Measurements from ENCODE around the gene EVC. TPM values are rescaled to one million over a fixed set of nuclear protein-coding genes. Genes with fewer than 3 reads are reported as not detected.

The EVC gene
- total RNA-seq, 1 experiment from 2014 or later, result 17.3 TPM

DNA sequence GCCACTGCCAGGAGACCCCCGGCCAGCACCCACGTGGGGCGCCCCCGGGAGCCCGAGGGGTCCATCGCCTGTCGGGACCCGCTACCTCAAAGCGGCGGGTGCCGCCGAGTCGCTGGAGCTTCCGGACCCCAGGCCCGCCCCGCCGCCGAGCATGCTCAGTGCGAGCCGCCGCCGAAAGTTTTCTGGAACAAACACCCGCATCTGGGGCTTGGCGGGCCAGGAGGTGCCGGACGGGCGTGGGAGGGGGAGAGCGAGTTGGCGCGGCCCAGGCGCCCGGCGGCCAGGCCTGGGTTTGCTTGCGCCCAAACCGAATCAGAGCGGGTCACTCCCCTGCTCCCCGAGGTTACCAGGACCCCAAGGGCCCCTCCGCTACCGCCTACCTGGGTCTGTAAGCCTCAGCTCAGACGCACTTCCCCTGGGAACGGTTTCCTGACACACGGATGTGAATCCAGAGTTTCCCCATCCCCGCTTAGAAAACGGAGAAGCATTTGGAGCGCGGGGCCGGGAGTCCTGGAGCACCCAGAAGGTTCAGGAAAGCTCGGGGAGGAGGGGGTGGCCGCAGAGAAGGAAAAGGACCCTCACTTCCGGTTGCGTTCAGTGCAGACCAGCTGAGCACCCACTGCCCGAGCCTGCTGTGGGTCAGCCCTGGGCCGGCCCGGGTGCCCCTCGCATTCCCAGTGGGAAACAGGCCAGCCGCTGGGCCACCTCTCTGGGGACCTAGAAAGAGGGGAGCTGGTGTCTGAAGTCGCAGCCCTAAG is 2.4 kb upstream of the EVC start, which contains the start of gene EVC2:
EVC2 (minus strand) TSS at position 111 of the 758 bp plus-strand sequence; CDS start at position 65, 46 bp downstream.
- DNase-seq (ENCODE audit: low spot score), result peak; percentile 67
- no peak for TF ChIP-seq EZH2 (IDR thresholded peaks at IDR 0.05; ENCODE audit: borderline replicate concordance, low read depth, low read length, poor library complexity, severe bottlenecking)
- TF ChIP-seq, protein P1, sequence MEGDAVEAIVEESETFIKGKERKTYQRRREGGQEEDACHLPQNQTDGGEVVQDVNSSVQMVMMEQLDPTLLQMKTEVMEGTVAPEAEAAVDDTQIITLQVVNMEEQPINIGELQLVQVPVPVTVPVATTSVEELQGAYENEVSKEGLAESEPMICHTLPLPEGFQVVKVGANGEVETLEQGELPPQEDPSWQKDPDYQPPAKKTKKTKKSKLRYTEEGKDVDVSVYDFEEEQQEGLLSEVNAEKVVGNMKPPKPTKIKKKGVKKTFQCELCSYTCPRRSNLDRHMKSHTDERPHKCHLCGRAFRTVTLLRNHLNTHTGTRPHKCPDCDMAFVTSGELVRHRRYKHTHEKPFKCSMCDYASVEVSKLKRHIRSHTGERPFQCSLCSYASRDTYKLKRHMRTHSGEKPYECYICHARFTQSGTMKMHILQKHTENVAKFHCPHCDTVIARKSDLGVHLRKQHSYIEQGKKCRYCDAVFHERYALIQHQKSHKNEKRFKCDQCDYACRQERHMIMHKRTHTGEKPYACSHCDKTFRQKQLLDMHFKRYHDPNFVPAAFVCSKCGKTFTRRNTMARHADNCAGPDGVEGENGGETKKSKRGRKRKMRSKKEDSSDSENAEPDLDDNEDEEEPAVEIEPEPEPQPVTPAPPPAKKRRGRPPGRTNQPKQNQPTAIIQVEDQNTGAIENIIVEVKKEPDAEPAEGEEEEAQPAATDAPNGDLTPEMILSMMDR (conservative IDR thresholded peaks at IDR 0.05; ENCODE audit: low read depth, low read length), result no peak
- H3K4me3 ChIP-seq (ENCODE audit: low read depth, low read length, poor library complexity, severe bottlenecking), result peak within 1 kb of the TSS; percentile 61
- POLR2A ChIA-PET (ENCODE audit: low non-redundant PET), result no interaction called here
- peak within 1 kb of the TSS; percentile 69 for H3K27ac ChIP-seq (ENCODE audit: low read depth, low read length, poor library complexity, severe bottlenecking)
- H3K27me3 ChIP-seq (replicated peaks; ENCODE audit: insufficient read depth, low read depth, low read length, poor library complexity), result no peaks in the 10 kb centered on the region
- CTCF ChIA-PET, result interaction anchor here (0.5 kb wide), 2 partner anchors 272 to 667 kb away, joined by 3 to 6 read pairs; no protein-coding TSS in a partner anchor
- intact Hi-C loops (cut with micrococcal nuclease; ENCODE audit: unreplicated experiment), result no loop called here
- H3K4me1 ChIP-seq (ENCODE audit: insufficient read depth, low read length, poor library complexity, severe bottlenecking), result peaks cover 30% of the 10 kb centered on the region
- no TSS peak for BruUV-seq (replicated peaks)
- H3K9me3 ChIP-seq (ENCODE audit: low read depth, low read length, poor library complexity, severe bottlenecking), result no peaks in the 10 kb centered on the region
- no peaks in the 10 kb centered on the region for H3K36me3 ChIP-seq (ENCODE audit: insufficient read depth, low read length, poor library complexity, severe bottlenecking)

DNA sequence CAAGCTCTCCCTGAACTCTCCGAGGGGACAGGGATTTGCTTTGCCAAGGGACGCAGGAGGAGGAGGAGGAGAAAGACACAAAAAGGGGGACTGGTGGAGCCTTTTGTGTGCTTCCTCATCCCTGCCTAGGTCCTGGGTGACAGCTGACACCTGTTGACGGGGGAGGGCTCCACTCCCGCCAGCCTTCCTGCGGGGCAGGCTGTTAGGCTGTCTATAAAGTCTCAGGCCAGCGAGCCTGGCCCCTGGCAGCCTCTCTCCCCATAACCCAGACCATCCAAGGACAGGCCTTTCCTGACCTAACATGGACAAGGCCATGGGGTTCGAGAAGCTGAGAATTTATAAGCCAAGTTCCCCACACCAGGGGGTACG is 1.8 kb upstream of the EVC start:
- intact Hi-C loops (cut with micrococcal nuclease; ENCODE audit: unreplicated experiment), result no loop called here
- H3K4me1 ChIP-seq (ENCODE audit: insufficient read depth, low read length, poor library complexity, severe bottlenecking), result peaks cover 30% of the 10 kb centered on the region
- H3K9me3 ChIP-seq (ENCODE audit: low read depth, low read length, poor library complexity, severe bottlenecking), result no peaks in the 10 kb centered on the region
- no peaks in the 10 kb centered on the region for H3K27me3 ChIP-seq (replicated peaks; ENCODE audit: insufficient read depth, low read depth, low read length, poor library complexity)
- no TSS peak for BruUV-seq (replicated peaks)
- H3K36me3 ChIP-seq (ENCODE audit: insufficient read depth, low read length, poor library complexity, severe bottlenecking), result no peaks in the 10 kb centered on the region
- TF ChIP-seq, protein P1 (conservative IDR thresholded peaks at IDR 0.05; ENCODE audit: low read depth, low read length), result no peak
- TF ChIP-seq EZH2 (IDR thresholded peaks at IDR 0.05; ENCODE audit: borderline replicate concordance, low read depth, low read length, poor library complexity, severe bottlenecking), result no peak
- DNase-seq (ENCODE audit: low spot score), result peak; percentile 12
- POLR2A ChIA-PET (ENCODE audit: low non-redundant PET), result no interaction called here
- H3K27ac ChIP-seq (ENCODE audit: low read depth, low read length, poor library complexity, severe bottlenecking), result peak overlapping the region; percentile 69
- CTCF ChIA-PET, result no interaction called here
- no peak overlapping the region for H3K4me3 ChIP-seq (ENCODE audit: low read depth, low read length, poor library complexity, severe bottlenecking)

DNA sequence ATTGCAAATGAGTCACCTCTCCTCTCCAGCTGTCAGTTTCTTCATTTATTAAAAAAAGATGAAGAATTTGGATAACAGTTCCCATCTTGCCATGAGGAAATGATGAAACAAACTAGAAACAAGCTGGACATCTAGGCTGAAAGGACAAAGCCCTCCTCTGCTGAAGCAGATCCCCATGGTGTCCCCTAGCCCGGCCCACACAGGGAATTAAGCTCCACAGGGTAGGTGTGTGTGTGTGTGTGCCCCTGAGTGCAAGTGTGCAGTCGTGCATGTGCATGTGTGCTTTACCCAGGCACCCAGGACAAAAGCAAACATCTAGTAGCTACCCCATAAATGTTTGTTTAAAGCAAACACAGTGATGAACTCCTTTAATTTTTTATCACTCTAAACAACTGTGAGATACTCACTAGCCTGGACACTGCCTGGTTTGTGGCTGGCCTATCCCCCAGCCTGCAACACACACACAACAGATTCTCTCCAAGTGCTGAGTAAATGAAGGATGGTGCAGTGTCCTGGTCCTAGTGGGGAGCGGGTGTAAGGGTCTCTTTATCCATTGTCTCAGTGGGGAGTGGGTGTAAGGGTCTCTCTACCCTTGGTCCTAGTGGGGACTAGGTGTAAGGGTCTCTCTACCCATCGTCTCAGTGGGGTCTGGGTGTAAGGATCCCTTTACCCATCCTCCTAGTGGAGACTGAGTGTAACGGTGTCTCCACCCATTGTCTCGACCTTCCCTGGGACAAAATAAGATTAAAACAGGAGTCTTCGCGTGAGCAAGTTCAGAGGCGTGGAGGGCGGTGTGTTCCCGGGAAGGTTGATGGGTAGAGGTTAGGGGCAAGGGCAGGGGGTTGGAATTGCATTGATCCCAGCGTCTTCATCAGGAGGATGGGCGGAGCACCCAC is 688 bp upstream of the EVC start:
- intact Hi-C loops (cut with micrococcal nuclease; ENCODE audit: unreplicated experiment), result no loop called here
- H3K9me3 ChIP-seq (ENCODE audit: low read depth, low read length, poor library complexity, severe bottlenecking), result peaks cover 7% of the 10 kb centered on the region
- DNase-seq (ENCODE audit: low spot score), result peak; percentile 54
- no peaks in the 10 kb centered on the region for H3K27me3 ChIP-seq (replicated peaks; ENCODE audit: insufficient read depth, low read depth, low read length, poor library complexity)
- CTCF ChIA-PET, result no interaction called here
- peaks cover 3% of the 10 kb centered on the region for H3K36me3 ChIP-seq (ENCODE audit: insufficient read depth, low read length, poor library complexity, severe bottlenecking)
- POLR2A ChIA-PET (ENCODE audit: low non-redundant PET), result no interaction called here
- no peak for TF ChIP-seq EZH2 (IDR thresholded peaks at IDR 0.05; ENCODE audit: borderline replicate concordance, low read depth, low read length, poor library complexity, severe bottlenecking)
- TF ChIP-seq, protein P1 (conservative IDR thresholded peaks at IDR 0.05; ENCODE audit: low read depth, low read length), result peak; percentile 41
- H3K27ac ChIP-seq (ENCODE audit: low read depth, low read length, poor library complexity, severe bottlenecking), result peak overlapping the region; percentile 42
- H3K4me3 ChIP-seq (ENCODE audit: low read depth, low read length, poor library complexity, severe bottlenecking), result peak overlapping the region; percentile 59
- BruUV-seq (replicated peaks), result no TSS peak
- H3K4me1 ChIP-seq (ENCODE audit: insufficient read depth, low read length, poor library complexity, severe bottlenecking), result peaks cover 30% of the 10 kb centered on the region
